Activated T-helper 2 cell treated with anti-CD3 and anti-CD28 coated beads, Interferon-gamma antibody, Interleukin-2, Interleukin-4, amounts not matched to agents 10 μg/mL and 5 μg/mL and 100 μg/mL, durations not matched to agents 14 hours and 24 hours and 36 hours (primary cell): ENCODE results near the gene FGF21. TPM values are rescaled to one million over a fixed set of nuclear protein-coding genes. Genes with fewer than 3 reads are reported as not detected.

ENCODE experiments used
- DNase-seq: peaks from one replicate; pipeline ENCODE4 v3.0.0; 2021; ENCODE audit warnings: low spot score
- H3K27ac Mint-ChIP-seq: one replicate; pipeline ENCODE4 v1.8.0; 2021; ENCODE audit warnings: mixed read lengths
- H3K27me3 Mint-ChIP-seq: one replicate; pipeline ENCODE4 v1.8.0; 2021; ENCODE audit warnings: low read depth, mixed read lengths
- H3K36me3 Mint-ChIP-seq: one replicate; pipeline ENCODE4 v1.8.0; 2021; ENCODE audit warnings: low read depth, mixed read lengths
- H3K4me1 Mint-ChIP-seq: one replicate; pipeline ENCODE4 v1.8.0; 2021; ENCODE audit warnings: low read depth, mixed read lengths
- H3K4me3 Mint-ChIP-seq: one replicate; pipeline ENCODE4 v1.8.0; 2021; ENCODE audit warnings: low read depth, mild to moderate bottlenecking, moderate library complexity, mixed read lengths
- H3K9me3 Mint-ChIP-seq: one replicate; pipeline ENCODE4 v1.8.0; 2021; ENCODE audit warnings: mixed read lengths
- intact Hi-C: fragments of 100-400 bp; cut with micrococcal nuclease; formaldehyde crosslinking; loops from one replicate; pipeline ENCODE4 v1.15.1; 2023
- total RNA-seq: library from RNA; stranded (reverse); gene quantifications from 2 replicates; pipeline ENCODE4 v1.2.3, GENCODE V29; 2022

Gene FGF21
- total RNA-seq, 1 donor from 2014 or later, result not detected

GRCh38 chr19:48795055-48795684, 39.8 kb downstream of the FGF21 start:
- Mint-ChIP-seq H3K36me3 (peaks cover 1% of the 10 kb centered on the region), H3K4me3 (peak overlapping the region; percentile 86), H3K4me1 (peaks cover 5% of the 10 kb centered on the region), H3K27ac (peak overlapping the region; percentile 85), H3K9me3 (no peaks in the 10 kb centered on the region), H3K27me3 (no peaks in the 10 kb centered on the region)
- peak; percentile 78 for DNase-seq
- intact Hi-C loops, result loop anchor here (1.0 to 2.0 kb wide), 3 partner anchors 16 to 170 kb away; partner anchors contain the start of genes BCAT2 and FTL

GRCh38 chr19:48795685-48796070, 40.4 kb downstream of the FGF21 start:
- Mint-ChIP-seq H3K27ac (peak overlapping the region; percentile 85), H3K4me3 (peak overlapping the region; percentile 86), H3K9me3 (no peaks in the 10 kb centered on the region), H3K4me1 (peaks cover 5% of the 10 kb centered on the region), H3K36me3 (peaks cover 4% of the 10 kb centered on the region), H3K27me3 (no peaks in the 10 kb centered on the region)
- DNase-seq, result no peak
- intact Hi-C loops, result loop anchor here (1.0 to 2.0 kb wide), 3 partner anchors 16 to 169 kb away; partner anchors contain the start of genes BCAT2 and FTL

GRCh38 chr19:48796298-48797083, 41.2 kb downstream of the FGF21 start:
- Mint-ChIP-seq H3K4me3 (no peak overlapping the region), H3K27ac (no peak overlapping the region), H3K4me1 (peaks cover 5% of the 10 kb centered on the region), H3K27me3 (no peaks in the 10 kb centered on the region), H3K9me3 (no peaks in the 10 kb centered on the region), H3K36me3 (peaks cover 4% of the 10 kb centered on the region)
- DNase-seq, result no peak
- intact Hi-C loops, result no loop called here

GRCh38 chr19:48797103-48797502, 41.8 kb downstream of the FGF21 start:
- no peak for DNase-seq
- H3K4me1 Mint-ChIP-seq, result peaks cover 5% of the 10 kb centered on the region
- H3K27ac Mint-ChIP-seq, result no peak overlapping the region
- no peak overlapping the region for H3K4me3 Mint-ChIP-seq
- no peaks in the 10 kb centered on the region for H3K9me3 Mint-ChIP-seq
- peaks cover 4% of the 10 kb centered on the region for H3K36me3 Mint-ChIP-seq
- intact Hi-C loops, result no loop called here
- no peaks in the 10 kb centered on the region for H3K27me3 Mint-ChIP-seq

GRCh38 chr19:48798937-48799336, 43.6 kb downstream of the FGF21 start:
- intact Hi-C loops, result no loop called here
- Mint-ChIP-seq H3K27me3 (no peaks in the 10 kb centered on the region), H3K36me3 (peaks cover 4% of the 10 kb centered on the region), H3K4me1 (peaks cover 5% of the 10 kb centered on the region), H3K9me3 (no peaks in the 10 kb centered on the region), H3K27ac (no peak overlapping the region), H3K4me3 (no peak overlapping the region)
- no peak for DNase-seq

GRCh38 chr19:48799358-48800300, 44.3 kb downstream of the FGF21 start:
- Mint-ChIP-seq H3K27ac (no peak overlapping the region), H3K27me3 (no peaks in the 10 kb centered on the region), H3K4me3 (no peak overlapping the region), H3K4me1 (peaks cover 5% of the 10 kb centered on the region), H3K9me3 (no peaks in the 10 kb centered on the region), H3K36me3 (peaks cover 4% of the 10 kb centered on the region)
- intact Hi-C loops, result no loop called here
- no peak for DNase-seq

- Mint-ChIP-seq H3K36me3 (peaks cover 7% of the 10 kb centered on the region), H3K9me3 (no peaks in the 10 kb centered on the region), H3K27ac (no peak overlapping the region), H3K4me3 (no peak overlapping the region), H3K4me1 (no peaks in the 10 kb centered on the region), H3K27me3 (no peaks in the 10 kb centered on the region)
- intact Hi-C loops, result no loop called here
- no peak for DNase-seq
Measured at GRCh38 chr19:48802623-48803022, 47.3 kb downstream of the FGF21 start.

- DNase-seq, result no peak
- Mint-ChIP-seq H3K4me3 (no peak overlapping the region), H3K27me3 (no peaks in the 10 kb centered on the region), H3K27ac (no peak overlapping the region), H3K36me3 (peaks cover 7% of the 10 kb centered on the region), H3K4me1 (peaks cover 12% of the 10 kb centered on the region), H3K9me3 (no peaks in the 10 kb centered on the region)
- intact Hi-C loops, result no loop called here
Measured at GRCh38 chr19:48804496-48804895, 49.2 kb downstream of the FGF21 start.

- Mint-ChIP-seq H3K9me3 (no peaks in the 10 kb centered on the region), H3K36me3 (peaks cover 3% of the 10 kb centered on the region), H3K27me3 (no peaks in the 10 kb centered on the region), H3K4me3 (no peak overlapping the region), H3K4me1 (peaks cover 19% of the 10 kb centered on the region), H3K27ac (no peak overlapping the region)
- no peak for DNase-seq
- intact Hi-C loops, result no loop called here
Measured at GRCh38 chr19:48805452-48805851, 50.1 kb downstream of the FGF21 start.

GRCh38 chr19:48806518-48806817, 51.1 kb downstream of the FGF21 start:
- peaks cover 3% of the 10 kb centered on the region for H3K36me3 Mint-ChIP-seq
- no peak overlapping the region for H3K27ac Mint-ChIP-seq
- H3K4me3 Mint-ChIP-seq, result no peak overlapping the region
- DNase-seq, result peak; percentile 31
- H3K27me3 Mint-ChIP-seq, result no peaks in the 10 kb centered on the region
- H3K4me1 Mint-ChIP-seq, result peaks cover 19% of the 10 kb centered on the region
- intact Hi-C loops, result no loop called here
- H3K9me3 Mint-ChIP-seq, result no peaks in the 10 kb centered on the region

- intact Hi-C loops, result no loop called here
- H3K4me3 Mint-ChIP-seq, result no peak overlapping the region
Measured at GRCh38 chr19:48806818-48807589, 51.7 kb downstream of the FGF21 start.

GRCh38 chr19:48807590-48808308, 52.4 kb downstream of the FGF21 start:
- H3K4me3 Mint-ChIP-seq, result peak overlapping the region; percentile 37
- intact Hi-C loops, result no loop called here
- H3K27me3 Mint-ChIP-seq, result no peaks in the 10 kb centered on the region
- H3K4me1 Mint-ChIP-seq, result peaks cover 24% of the 10 kb centered on the region
- no peak overlapping the region for H3K27ac Mint-ChIP-seq
- peaks cover 3% of the 10 kb centered on the region for H3K36me3 Mint-ChIP-seq
- H3K9me3 Mint-ChIP-seq, result no peaks in the 10 kb centered on the region
- DNase-seq, result no peak

More at GRCh38 chr19:48806818-48807589, 51.7 kb downstream of the FGF21 start:
- DNase-seq, result no peak
- Mint-ChIP-seq H3K27me3 (no peaks in the 10 kb centered on the region), H3K9me3 (no peaks in the 10 kb centered on the region), H3K36me3 (peaks cover 3% of the 10 kb centered on the region), H3K27ac (no peak overlapping the region), H3K4me1 (peaks cover 20% of the 10 kb centered on the region)
